NCI-H1417 treated with DMSO at 0.1 percent for 48 hours (cell line): ENCODE data around the gene FBXO30.

Experiments
- DNase-seq: peaks from one replicate; lab custom pipeline; 2025; lab: John Stamatoyannopoulos, UW

Gene FBXO30

DNA sequence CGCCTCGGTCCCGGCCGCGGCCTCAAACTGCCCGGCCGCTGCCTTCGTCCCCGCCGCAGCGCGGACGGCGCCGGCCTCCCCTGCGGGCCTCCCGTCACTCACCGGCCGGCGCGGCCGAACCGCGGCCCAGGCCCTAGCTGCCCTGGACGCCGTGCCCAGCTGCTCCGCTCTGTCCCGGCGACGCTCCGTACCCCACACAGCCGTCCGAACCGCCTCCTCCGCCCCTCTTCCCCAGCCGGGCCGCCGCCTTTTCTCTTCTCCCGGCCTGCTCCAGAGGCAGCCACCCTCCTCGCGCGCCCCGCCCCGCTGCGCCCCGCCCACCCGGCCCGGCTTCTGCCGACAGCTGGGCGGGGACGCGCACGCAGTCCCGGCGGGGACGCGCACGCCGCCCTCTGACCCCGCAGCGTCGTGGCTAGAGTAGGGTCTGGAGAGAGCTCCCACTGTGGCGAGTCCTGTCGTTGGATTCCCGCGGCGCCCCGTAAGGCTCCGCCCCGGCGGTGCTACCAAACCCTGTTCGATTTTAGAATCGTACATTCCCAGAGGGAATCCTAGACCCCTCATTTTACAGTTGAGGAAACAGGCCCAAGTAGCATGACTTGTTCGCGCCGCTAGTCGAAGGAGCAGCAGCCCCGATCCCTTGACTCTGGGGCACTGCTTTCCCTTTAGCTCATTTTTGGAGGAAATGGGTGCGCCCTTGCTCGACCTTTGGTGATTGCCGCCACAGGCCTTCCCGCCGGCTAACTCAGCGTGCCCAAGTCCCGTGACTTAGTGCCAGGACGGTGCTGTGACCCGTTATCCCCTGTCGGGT, at the start of gene FBXO30:
TSS of gene FBXO30 (minus strand) at position 295 of the 808 bp plus-strand sequence. CDS start 8,390 bp downstream, outside the sequence.
- peak; percentile 64 for DNase-seq

DNA sequence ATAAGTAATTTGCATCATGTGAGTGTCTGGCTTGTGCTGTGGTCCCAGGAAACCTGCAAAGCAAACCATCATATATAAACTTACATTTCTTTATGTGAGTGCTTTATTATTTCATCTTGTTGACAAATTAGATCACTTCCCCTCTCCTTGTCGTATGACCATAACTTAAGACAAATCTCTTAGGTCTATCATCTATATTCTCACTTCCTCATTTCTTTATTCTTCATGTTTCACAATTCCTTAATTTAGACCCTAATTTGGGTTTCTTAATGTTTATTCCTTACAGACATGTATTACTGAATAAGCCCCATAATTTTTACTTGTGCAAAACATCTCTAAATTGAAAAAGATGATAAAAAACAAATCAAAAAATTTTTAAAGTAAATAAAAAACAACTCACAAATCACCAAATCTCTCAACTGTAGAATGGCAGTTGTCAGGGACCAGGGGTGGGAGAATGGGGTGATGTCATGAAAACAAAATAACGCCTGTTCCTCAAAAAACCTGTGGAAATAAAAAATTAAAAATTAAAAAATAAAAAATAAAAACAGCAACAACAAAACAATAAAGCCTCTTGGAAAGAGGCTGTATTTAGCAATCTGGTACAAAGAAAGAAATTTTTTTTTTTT, 49.5 kb upstream of the FBXO30 start:
- DNase-seq = no peak

GRCh38 chr6:145863366-145863765, 48.8 kb upstream of the FBXO30 start:
- DNase-seq = no peak

DNA sequence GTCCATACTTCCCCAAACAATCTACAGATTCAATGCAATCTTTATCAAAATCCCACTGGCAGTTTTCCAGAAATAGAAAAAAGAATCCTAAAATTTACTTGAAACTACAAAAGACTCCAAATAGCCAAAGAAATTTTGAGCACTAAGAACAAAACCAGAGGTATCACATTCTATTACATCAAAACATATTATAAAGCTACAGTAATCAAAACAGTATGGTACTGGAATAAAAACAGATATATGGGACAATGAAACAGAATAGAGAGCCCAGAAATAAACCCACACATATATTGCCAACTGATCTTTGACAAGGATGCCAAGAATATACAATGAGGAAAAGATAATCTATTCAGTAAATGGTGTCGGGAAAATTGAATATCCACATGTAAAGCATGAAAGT, 46.0 kb upstream of the FBXO30 start:
- no peak for DNase-seq

GRCh38 chr6:145850671-145851070, 36.1 kb upstream of the FBXO30 start:
- no peak for DNase-seq

- no peak for DNase-seq
These were observed 33.9 kb upstream of the FBXO30 start for GRCh38 chr6:145848541-145848940.

- no peak for DNase-seq
These were observed 31.0 kb upstream of the FBXO30 start for GRCh38 chr6:145845557-145845956.

- DNase-seq = no peak
These were observed 30.4 kb upstream of the FBXO30 start for GRCh38 chr6:145844933-145845540.

GRCh38 chr6:145842693-145843546, 28.3 kb upstream of the FBXO30 start:
- no peak for DNase-seq

DNA sequence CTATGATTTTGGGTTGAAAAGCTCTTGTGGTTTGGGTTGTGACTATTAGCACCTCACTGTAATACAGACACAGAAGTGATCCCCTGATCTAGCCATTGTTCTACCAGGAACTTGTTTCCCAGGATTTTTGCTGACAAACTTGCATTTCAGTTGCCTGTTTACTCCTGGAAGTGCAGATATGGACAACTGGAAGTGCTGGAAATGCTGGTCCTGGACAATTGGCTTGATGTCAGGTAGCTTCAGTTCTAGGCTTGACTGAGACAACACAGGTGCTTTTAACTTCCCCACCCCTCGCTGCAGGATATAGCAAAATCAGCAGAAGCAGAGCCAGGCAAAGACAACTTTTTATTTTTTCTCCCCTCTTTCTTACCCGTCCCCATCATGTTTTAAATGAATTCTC, 27.1 kb upstream of the FBXO30 start:
- no peak for DNase-seq

- no peak for DNase-seq
These were observed 25.1 kb upstream of the FBXO30 start for GRCh38 chr6:145839653-145840052.

DNA sequence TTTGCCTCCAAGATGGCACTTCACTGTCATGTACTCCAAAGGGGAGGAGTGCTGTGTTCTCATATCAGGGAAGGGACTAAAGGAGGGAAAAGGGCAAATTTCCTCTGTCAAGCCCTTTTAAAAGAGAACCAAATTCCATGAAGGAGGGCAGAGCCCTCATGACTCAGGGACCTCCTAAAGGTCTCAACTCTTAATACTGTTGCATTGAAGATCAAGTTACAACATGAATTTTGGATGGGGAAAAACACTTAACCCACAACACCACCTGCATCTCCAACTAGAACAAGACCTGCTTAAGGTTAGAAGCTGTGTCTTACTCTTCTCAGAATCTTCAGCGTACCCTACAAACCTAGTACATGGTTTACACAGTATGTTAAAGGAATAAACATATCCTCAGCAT, 23.7 kb upstream of the FBXO30 start:
- DNase-seq = no peak

DNA sequence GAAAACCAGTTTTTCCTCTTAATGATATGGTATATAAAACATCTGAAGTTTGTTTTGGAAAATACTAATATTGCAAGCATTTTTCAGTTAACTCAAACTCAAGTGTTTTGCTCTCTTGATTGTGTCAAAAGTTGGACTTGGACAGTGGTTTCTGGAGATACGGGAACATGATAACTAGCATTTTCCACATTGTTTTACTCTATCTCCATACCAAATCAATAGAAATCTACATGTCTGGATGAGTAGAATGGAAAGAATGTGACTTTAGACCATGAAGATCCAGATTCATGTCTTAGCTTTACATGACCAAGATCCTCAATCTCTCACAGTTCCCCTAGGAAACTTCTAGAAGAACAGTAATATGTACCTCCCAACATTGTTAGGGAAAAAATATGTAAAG, 22.2 kb upstream of the FBXO30 start:
- no peak for DNase-seq

DNA sequence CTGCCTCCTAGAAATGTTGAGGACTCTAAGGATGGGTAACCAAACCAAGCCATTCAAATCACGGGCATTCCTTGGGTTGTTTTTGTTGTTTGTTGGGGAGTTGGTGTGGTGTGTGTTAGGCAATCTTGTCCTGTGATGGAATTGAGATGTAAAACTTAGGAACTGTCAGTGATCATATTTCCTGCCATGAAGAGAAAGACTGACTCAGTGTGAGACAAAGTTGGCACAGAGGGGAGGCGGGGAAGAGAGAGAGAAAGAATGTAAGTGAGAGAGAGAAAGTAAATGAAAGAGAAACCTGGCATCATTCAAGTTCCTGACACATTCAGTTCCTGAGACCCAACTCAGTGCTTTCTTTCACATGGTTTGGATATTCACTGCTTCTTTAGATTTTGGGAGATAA, 21.6 kb upstream of the FBXO30 start:
- no peak for DNase-seq

DNA sequence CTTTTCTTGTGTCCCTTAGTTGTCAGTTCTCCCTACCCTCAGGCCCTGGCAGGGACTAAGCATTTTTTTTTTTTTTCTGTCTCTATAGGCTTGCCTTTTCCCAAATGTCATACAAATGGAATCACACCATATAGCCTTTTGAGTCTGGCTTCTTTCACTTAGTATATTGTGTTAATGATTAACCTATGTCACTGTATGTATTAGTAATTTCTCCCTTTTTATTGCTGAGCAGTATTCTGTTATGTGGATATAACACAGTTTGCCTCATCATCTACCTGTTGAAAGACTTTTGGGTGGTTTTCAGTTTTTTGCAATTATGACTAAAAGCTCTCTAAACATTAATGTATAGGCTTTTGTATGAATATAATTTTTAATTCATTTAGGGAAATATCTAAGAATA, 16.0 kb upstream of the FBXO30 start:
- DNase-seq = no peak

GRCh38 chr6:145829950-145830349, 15.4 kb upstream of the FBXO30 start:
- no peak for DNase-seq

DNA sequence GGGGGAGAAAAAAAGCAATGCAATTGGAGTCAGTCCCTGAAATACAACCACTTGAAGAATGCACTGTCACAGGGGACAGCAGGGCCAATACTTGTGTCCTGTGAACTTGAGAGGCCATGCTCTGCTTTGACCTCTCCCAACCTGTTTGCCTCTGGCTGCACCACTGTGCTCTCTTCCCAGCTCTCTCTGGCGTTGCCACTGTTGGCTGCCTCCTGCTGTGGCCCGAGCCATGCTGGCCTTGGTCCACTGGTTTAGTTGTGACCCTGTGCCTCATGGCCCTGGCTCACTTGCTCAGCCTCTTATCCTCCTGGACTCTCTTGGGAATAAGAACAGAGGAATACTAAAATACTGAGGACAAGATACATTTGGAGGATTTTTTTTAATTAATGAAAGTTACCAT, 14.5 kb upstream of the FBXO30 start:
- DNase-seq = no peak

- DNase-seq = no peak
These were observed 9.7 kb upstream of the FBXO30 start for GRCh38 chr6:145824344-145824743.

DNA sequence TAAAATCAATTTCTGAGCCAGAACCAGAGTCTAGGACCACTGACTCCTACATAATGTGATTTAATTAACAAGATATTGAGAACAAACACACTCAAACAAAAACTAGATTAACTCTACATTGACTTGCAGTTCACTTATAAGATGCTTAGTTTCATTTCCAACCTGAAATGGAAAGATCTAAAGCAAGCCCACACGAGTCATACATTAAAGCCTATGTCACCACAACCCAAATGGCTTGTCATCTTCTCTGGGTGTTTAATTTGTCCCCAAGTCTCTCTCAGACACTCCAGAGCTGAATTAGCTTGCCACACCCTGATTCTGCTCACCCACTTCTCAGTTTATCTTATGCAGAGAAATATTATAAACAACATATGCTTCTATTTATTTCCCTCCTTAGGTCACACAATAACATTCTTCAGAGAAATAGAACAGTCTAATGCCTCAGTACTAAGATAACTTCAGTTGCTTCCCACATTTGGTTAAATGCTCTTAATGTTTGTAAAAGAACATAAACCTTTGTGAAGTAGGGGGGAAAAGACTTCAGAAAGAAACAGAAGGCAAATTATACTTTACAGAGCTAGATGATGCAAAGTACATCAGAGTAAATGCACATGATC, 8.8 kb upstream of the FBXO30 start:
- DNase-seq = no peak

DNA sequence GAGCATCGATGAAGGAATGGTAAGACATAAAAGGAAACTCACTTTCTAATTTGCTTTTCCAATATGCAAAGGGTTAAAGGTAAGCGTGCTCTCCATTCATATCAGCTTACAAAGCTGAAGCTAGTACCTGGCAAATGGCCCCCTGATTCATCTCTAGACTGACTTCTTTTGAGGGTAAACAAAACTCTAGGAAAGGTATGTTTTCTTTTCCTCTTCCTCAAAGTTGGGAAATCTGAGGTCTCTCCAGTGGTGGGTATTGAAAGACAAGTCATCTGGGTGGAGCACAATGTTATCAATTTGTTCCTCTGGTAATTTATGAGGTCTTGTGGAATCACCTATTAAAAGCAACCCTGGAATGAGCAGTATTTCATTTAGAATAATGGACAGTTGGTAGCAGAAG, 7.9 kb upstream of the FBXO30 start:
- no peak for DNase-seq

DNA sequence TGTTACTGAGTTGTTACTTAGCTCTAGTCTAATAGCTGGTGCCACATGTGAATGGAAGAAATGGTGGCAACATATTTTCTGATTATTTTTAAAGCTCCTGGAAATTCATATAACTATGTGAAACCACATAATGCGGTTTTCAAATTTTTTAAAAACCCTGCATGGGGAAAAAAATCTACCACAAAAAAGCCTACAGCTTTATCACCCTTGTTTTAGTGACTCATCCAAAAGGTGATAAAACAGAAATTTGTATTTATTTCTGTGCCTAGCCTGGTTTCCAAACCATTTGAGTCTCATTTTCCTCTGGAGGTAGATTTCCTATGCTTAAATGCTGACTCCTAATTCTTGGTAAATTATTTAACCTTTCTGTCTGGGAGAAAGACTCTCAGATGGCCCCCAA, 5.4 kb upstream of the FBXO30 start:
- DNase-seq = no peak

- no peak for DNase-seq
These were observed 4.2 kb upstream of the FBXO30 start for GRCh38 chr6:145818796-145819195.
